ENCODE results near the gene NFE2L1. TPM values are rescaled to one million over a fixed set of nuclear protein-coding genes. Genes with fewer than 3 reads are reported as not detected.

The NFE2L1 gene
- total RNA-seq, 1 donor from 2014 or later = 228 TPM

- no peak for TF ChIP-seq CTCF (IDR thresholded peaks at IDR 0.05; ENCODE audit: insufficient read depth, low read length, poor library complexity, severe bottlenecking)
- Histone ChIP-seq H3K27me3 (ENCODE audit: control insufficient read depth, insufficient read depth, low read length) (no peaks in the 10 kb centered on the region), H3K4me3 (ENCODE audit: low read depth, low read length) (no peak overlapping the region), H3K36me3 (ENCODE audit: control insufficient read depth, insufficient read depth, low read length) (peaks cover 7% of the 10 kb centered on the region)
- no peak for DNase-seq (ENCODE audit: low read depth)
Measured at GRCh38 chr17:48058393-48059124, 10.4 kb downstream of the NFE2L1 start.

- TF ChIP-seq CTCF (IDR thresholded peaks at IDR 0.05; ENCODE audit: insufficient read depth, low read length, poor library complexity, severe bottlenecking) = no peak
- H3K27me3 ChIP-seq (ENCODE audit: control insufficient read depth, insufficient read depth, low read length) = no peaks in the 10 kb centered on the region
- H3K4me3 ChIP-seq (ENCODE audit: low read depth, low read length) = no peak overlapping the region
- peaks cover 7% of the 10 kb centered on the region for H3K36me3 ChIP-seq (ENCODE audit: control insufficient read depth, insufficient read depth, low read length)
- DNase-seq (ENCODE audit: low read depth) = no peak
Measured at GRCh38 chr17:48059125-48059668, 11.0 kb downstream of the NFE2L1 start.

- peaks cover 9% of the 10 kb centered on the region for H3K36me3 ChIP-seq (ENCODE audit: control insufficient read depth, insufficient read depth, low read length)
- no peak for TF ChIP-seq CTCF (IDR thresholded peaks at IDR 0.05; ENCODE audit: insufficient read depth, low read length, poor library complexity, severe bottlenecking)
Measured at GRCh38 chr17:48060249-48060648, 12.1 kb downstream of the NFE2L1 start.

GRCh38 chr17:48062273-48062672 is 14.1 kb downstream of the NFE2L1 start:
- H3K4me3 ChIP-seq (ENCODE audit: low read depth, low read length) = no peak overlapping the region
- no peak for TF ChIP-seq CTCF (IDR thresholded peaks at IDR 0.05; ENCODE audit: insufficient read depth, low read length, poor library complexity, severe bottlenecking)
- DNase-seq (ENCODE audit: low read depth) = no peak
- peaks cover 7% of the 10 kb centered on the region for H3K36me3 ChIP-seq (ENCODE audit: control insufficient read depth, insufficient read depth, low read length)
- no peaks in the 10 kb centered on the region for H3K27me3 ChIP-seq (ENCODE audit: control insufficient read depth, insufficient read depth, low read length)

More at GRCh38 chr17:48060249-48060648, 12.1 kb downstream of the NFE2L1 start:
- no peak for DNase-seq (ENCODE audit: low read depth)
- no peak overlapping the region for H3K4me3 ChIP-seq (ENCODE audit: low read depth, low read length)
- no peaks in the 10 kb centered on the region for H3K27me3 ChIP-seq (ENCODE audit: control insufficient read depth, insufficient read depth, low read length)

- no peak for DNase-seq (ENCODE audit: low read depth)
- peaks cover 3% of the 10 kb centered on the region for H3K36me3 ChIP-seq (ENCODE audit: control insufficient read depth, insufficient read depth, low read length)
- no peak overlapping the region for H3K4me3 ChIP-seq (ENCODE audit: low read depth, low read length)
- no peak for TF ChIP-seq CTCF (IDR thresholded peaks at IDR 0.05; ENCODE audit: insufficient read depth, low read length, poor library complexity, severe bottlenecking)
- H3K27me3 ChIP-seq (ENCODE audit: control insufficient read depth, insufficient read depth, low read length) = no peaks in the 10 kb centered on the region
Measured at GRCh38 chr17:48064638-48065037, 16.5 kb downstream of the NFE2L1 start.

Measured in kidney epithelial cell (primary cell).